Gastroesophageal sphincter (tissue), 4 donors: ENCODE data around the gene OSBPL1A. TPM values are rescaled to one million over a fixed set of nuclear protein-coding genes. Genes with fewer than 3 reads are reported as not detected.

ENCODE experiments used
- ATAC-seq: fragments of 150-250 bp; one replicate; pipeline ENCODE4 v1.9.1; 2016; ENCODE audit warnings: mild to moderate bottlenecking, moderate library complexity
- H3K27ac ChIP-seq, 4 donors: fragments of 200-600 bp; sonication (generic) in 3 of 4; 1 replicate in 3 of 4; 2 replicates in 1 of 4; pipeline ENCODE4 v1.5.1; 2016 to 2019
- H3K27me3 ChIP-seq: fragments of 200-600 bp; sonication (generic); one replicate; pipeline ENCODE4 v1.5.1; 2019
- H3K36me3 ChIP-seq, 2 donors: fragments of 200-600 bp; sonication (generic); one replicate each; pipeline ENCODE4 v1.5.1; 2019; ENCODE audit warnings: control low read depth in 1 of 2
- H3K4me1 ChIP-seq, 3 donors: fragments of 200-600 bp; sonication (generic); 1 replicate in 2 of 3; 2 replicates in 1 of 3; pipeline ENCODE4 v1.5.1; 2016 to 2019; ENCODE audit warnings: control low read depth in 2 of 3
- H3K4me3 ChIP-seq, 2 donors: fragments of 200-600 bp; sonication (generic); one replicate each; pipeline ENCODE4 v1.5.1; 2019; ENCODE audit warnings: mild to moderate bottlenecking in 1 of 2, moderate library complexity in 1 of 2
- H3K9me3 ChIP-seq, 3 donors: fragments of 200-600 bp; sonication (generic); one replicate each; pipeline ENCODE4 v1.5.1; 2017 to 2019; ENCODE audit warnings: control low read depth in 2 of 3
- EP300 ChIP-seq: sonication (generic); formaldehyde crosslinking; IDR thresholded peaks from one replicate; pipeline ENCODE4 v1.6.1; 2017; ENCODE audit warnings: antibody characterized with exemption, mild to moderate bottlenecking
- POLR2A ChIP-seq, 2 donors: fragments of 450-650 bp; IDR thresholded peaks; one replicate each; pipeline ENCODE4 v1.6.1; 2017; ENCODE audit warnings: antibody characterized with exemption in 2 of 2, mild to moderate bottlenecking in 2 of 2, moderate library complexity in 1 of 2
- POLR2AphosphoS5 ChIP-seq: sonication (generic); formaldehyde crosslinking; IDR thresholded peaks from one replicate; pipeline ENCODE4 v1.6.1; 2017; ENCODE audit warnings: antibody characterized with exemption
- WGBS, 2 donors: methylation state at CpG; one replicate each; pipeline ENCODE4 v1.1.5; 2018; ENCODE audit warnings: low coverage in 1 of 2; 5-methylcytosine and 5-hydroxymethylcytosine counted together
- total RNA-seq, 4 donors: library from RNA; depleted of rRNA; stranded (reverse); fragments of >200 nt; gene quantifications; one replicate each; pipeline ENCODE4 v1.1.0, GENCODE V29; 2016
- TF ChIP-seq, protein P1 (sequence below), 4 experiments: fragments of 200-600 bp in 2 of 4; fragments of 450-650 bp in 2 of 4; sonication (generic) in 1 of 4; IDR thresholded peaks; one replicate each; pipeline ENCODE4 v1.5.1; 2017 to 2019; ENCODE audit warnings: antibody characterized with exemption in 4 of 4, mild to moderate bottlenecking in 2 of 4, moderate library complexity in 2 of 4

Gene OSBPL1A
- total RNA-seq, 4 donors from 2014 or later, result 97.1 to 120 (median 116) TPM

DNA sequence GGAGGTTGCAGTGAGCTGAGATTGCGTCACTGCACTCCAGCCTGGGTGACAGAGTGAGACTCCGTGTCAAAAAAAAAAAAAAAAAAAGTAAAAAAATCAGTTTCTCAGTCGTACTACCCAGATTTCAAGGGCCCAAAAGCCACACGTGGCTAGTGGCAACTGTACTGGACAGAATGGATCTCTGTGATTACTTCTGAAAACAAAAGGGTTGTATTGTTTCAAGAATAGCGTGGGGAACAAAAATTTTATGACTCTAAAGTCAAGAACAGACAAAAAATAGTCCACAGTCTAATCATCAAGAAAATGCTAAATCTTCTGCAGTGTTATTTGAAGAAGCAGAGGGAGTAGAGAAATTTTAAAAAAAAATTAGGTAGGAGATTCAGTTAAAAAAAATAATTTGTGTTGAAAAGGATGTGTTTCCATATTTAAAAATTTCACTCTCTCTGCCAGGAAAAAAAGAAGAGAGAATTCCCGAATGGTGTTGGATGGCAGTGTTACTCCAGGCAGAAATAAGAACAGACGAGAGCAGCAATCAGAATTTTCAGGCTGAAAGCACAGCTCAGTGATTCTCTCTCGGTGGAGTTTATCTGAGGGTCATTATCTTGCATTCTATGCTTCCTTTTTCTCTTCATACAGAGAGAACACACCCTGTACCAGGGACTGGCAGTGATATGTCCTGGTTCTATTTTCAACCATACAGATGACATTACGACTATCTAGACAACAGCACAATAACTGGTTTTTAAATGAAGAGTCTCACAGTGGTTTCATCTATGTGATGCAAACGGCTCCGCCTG is 196.9 kb downstream of the OSBPL1A start:
- WGBS, 2 donors, result 54 to 62% methylated on average over 8 to 11 of the region's 11 CpGs
- peaks cover 0 to 1% of the 10 kb centered on the region in 2 donors for H3K36me3 ChIP-seq
- TF ChIP-seq, protein P1, sequence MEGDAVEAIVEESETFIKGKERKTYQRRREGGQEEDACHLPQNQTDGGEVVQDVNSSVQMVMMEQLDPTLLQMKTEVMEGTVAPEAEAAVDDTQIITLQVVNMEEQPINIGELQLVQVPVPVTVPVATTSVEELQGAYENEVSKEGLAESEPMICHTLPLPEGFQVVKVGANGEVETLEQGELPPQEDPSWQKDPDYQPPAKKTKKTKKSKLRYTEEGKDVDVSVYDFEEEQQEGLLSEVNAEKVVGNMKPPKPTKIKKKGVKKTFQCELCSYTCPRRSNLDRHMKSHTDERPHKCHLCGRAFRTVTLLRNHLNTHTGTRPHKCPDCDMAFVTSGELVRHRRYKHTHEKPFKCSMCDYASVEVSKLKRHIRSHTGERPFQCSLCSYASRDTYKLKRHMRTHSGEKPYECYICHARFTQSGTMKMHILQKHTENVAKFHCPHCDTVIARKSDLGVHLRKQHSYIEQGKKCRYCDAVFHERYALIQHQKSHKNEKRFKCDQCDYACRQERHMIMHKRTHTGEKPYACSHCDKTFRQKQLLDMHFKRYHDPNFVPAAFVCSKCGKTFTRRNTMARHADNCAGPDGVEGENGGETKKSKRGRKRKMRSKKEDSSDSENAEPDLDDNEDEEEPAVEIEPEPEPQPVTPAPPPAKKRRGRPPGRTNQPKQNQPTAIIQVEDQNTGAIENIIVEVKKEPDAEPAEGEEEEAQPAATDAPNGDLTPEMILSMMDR (IDR thresholded peaks at IDR 0.05), result no peak
- TF ChIP-seq POLR2AphosphoS5, result no peak
- TF ChIP-seq POLR2A (IDR thresholded peaks at IDR 0.05), result no peak
- no peak for TF ChIP-seq EP300
- no peaks in the 10 kb centered on the region for H3K9me3 ChIP-seq
- peaks cover 0 to 37% (median 2%) of the 10 kb centered on the region in 3 donors for H3K4me1 ChIP-seq
- no peaks in the 10 kb centered on the region for H3K27me3 ChIP-seq
- ATAC-seq, result no peak
- H3K27ac ChIP-seq, result peak overlapping the region in 1 of 4 donors; percentile 11
- H3K4me3 ChIP-seq, result no peak overlapping the region

DNA sequence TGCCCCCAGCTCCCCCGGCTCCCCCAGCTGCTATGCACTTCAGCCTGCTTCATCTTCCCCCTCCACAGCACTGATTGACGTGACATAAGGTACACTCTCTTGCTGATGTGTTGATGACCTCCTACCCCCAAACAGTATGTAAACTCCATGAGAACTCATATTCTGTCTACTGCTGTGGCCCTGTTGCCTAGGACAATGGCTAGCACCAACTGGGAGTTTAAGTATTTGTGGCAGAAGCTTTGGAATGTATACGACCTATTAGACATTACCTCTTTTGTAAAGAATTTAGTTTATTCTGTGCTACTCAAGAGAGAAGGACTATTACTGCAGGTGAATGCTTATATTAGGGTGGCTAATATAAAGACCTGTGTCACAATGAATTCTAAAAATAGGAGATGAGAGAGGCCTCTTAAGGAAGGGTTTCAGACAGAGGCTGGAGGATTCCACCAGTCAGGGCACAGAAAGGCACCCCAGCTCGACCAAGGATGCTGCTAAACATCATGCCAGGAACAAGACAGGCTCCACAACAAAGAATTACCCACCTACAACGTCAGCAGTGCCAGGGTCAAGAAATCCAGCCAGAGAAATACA is 198.2 kb downstream of the OSBPL1A start:
- H3K27me3 ChIP-seq, result no peaks in the 10 kb centered on the region
- no peak overlapping the region for H3K27ac ChIP-seq
- WGBS, 2 donors, result 47 to 68% methylated on average over 4 to 5 of the region's 5 CpGs
- H3K9me3 ChIP-seq, result no peaks in the 10 kb centered on the region
- peaks cover 0 to 37% (median 2%) of the 10 kb centered on the region in 3 donors for H3K4me1 ChIP-seq
- H3K4me3 ChIP-seq, result no peak overlapping the region
- peaks cover 0 to 13% of the 10 kb centered on the region in 2 donors for H3K36me3 ChIP-seq
- no peak for ATAC-seq
- TF ChIP-seq EP300, result no peak
- TF ChIP-seq POLR2AphosphoS5, result no peak
- no peak for TF ChIP-seq POLR2A (IDR thresholded peaks at IDR 0.05)
- TF ChIP-seq, protein P1 (IDR thresholded peaks at IDR 0.05), result no peak

DNA sequence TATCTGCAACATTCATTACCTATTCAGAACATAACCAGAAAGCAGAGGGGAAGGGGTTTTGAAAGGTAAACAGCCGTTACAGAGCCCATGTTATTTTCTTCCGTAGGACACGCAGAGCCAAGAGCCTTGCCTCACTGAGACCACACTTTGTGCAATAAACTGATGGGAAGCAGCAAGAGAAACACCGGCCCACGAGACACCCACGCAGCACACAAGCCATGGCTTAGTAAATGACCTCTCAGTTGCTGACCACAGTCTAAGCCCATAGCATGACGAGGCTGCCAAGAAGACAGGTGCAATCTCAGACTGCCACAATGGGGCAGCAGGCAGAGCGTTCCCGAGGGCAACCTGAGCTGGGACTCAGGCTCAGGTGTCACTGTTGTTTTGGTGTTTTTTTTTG is 199.2 kb downstream of the OSBPL1A start:
- Histone ChIP-seq H3K27me3 (no peaks in the 10 kb centered on the region), H3K4me3 (no peak overlapping the region), H3K4me1 (peaks cover 0 to 37% (median 2%) of the 10 kb centered on the region in 3 donors), H3K36me3 (peaks cover 0 to 15% of the 10 kb centered on the region in 2 donors), H3K9me3 (no peaks in the 10 kb centered on the region), H3K27ac (no peak overlapping the region)
- TF ChIP-seq POLR2AphosphoS5, result no peak
- no peak for TF ChIP-seq EP300
- no peak for TF ChIP-seq POLR2A (IDR thresholded peaks at IDR 0.05)
- TF ChIP-seq, protein P1 (IDR thresholded peaks at IDR 0.05), result no peak
- no peak for ATAC-seq
- WGBS, 2 donors, result 90 to 100% methylated on average over 4 to 9 of the region's 9 CpGs

DNA sequence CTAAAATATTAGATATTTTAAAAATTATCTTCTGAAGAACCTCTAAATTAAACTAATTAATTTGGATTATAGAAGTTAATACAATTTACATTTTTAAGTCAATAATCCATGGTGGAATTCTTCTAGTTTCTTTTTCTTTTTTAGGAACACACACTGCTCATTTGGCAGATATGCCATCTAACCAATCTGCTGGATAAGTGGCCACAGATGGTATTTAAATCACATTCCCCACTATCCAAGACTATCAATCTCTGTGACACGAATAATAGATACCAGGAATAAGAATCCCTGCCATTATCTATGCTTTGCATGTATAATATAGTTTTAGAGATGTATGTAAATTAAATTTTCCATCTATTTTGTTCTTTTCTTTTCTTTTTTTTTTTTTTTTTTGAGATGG is 200.2 kb downstream of the OSBPL1A start:
- Histone ChIP-seq H3K36me3 (peaks cover 0 to 15% of the 10 kb centered on the region in 2 donors), H3K4me3 (no peak overlapping the region), H3K27me3 (no peaks in the 10 kb centered on the region), H3K9me3 (no peaks in the 10 kb centered on the region), H3K27ac (no peak overlapping the region), H3K4me1 (peaks cover 0 to 35% (median 2%) of the 10 kb centered on the region in 3 donors)
- TF ChIP-seq EP300 (no peak), POLR2AphosphoS5 (no peak), POLR2A (IDR thresholded peaks at IDR 0.05) (no peak)
- TF ChIP-seq, protein P1 (IDR thresholded peaks at IDR 0.05), result no peak
- ATAC-seq, result no peak
- 92 to 100% methylated on average over 1 of the region's 1 CpG for WGBS, 2 donors
